ENCODE measurements around the gene CFAP157.
A peak's percentile ranks its signal among the peaks of the same experiment; 100 is the strongest.
"Not testable (repeated sequence)": the region's sequence is repeated elsewhere in the genome, so short reads cannot be mapped to it uniquely, and the experiment has no call there.

Gene CFAP157

DNA sequence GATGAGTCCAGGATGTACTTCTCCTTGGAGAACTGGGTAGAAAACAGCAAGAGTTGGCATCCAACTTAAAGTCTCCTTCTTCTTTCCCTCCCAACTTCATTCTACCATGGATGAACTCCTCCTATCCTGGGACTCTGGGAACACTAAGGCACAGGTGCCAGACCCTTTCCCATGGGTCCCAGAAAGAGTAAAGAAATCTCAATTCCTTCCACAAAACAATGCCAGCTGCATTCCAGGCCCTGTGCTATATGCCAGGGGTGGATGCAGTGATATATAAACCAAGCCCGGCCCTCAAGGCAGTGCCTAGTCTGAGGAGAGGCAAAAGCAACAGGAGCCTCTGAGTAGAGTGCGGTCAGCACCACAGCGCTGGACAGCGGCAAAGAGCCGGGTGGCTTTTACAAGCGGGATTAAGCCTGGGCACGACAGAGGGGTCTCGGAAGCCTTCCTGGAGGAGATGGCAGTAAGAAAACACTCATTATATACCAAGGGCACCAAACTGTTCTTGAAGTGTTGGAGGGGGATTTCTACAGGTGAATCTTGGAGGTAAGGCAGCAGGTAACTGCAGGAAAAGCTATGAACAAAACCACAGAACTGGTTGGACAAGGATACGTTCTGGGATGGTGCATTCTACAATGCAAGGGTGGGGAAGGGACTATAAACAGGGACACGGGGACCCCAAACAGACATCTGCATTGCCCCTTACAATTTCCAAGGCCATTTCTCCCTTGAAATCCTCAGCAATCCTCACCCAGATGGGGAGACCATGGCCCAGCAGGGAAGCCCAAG is 44.7 kb downstream of the CFAP157 start:
- no peak for DNase-seq

GRCh38 chr9:127753148-127753547 is 46.4 kb downstream of the CFAP157 start:
- H3K27ac Mint-ChIP-seq = no peak overlapping the region
- peaks cover 9% of the 10 kb centered on the region for H3K36me3 Mint-ChIP-seq (ENCODE audit: low read depth)
- H3K27me3 Mint-ChIP-seq = no peaks in the 10 kb centered on the region
- H3K4me3 Mint-ChIP-seq = no peak overlapping the region
- peaks cover under 1% of the 10 kb centered on the region for H3K4me1 Mint-ChIP-seq
- ATAC-seq (no peak), DNase-seq (no peak)
- no peaks in the 10 kb centered on the region for H3K9me3 Mint-ChIP-seq

More for the DNA sequence above, 44.7 kb downstream of the CFAP157 start:
- peaks cover 18% of the 10 kb centered on the region for H3K36me3 Mint-ChIP-seq (ENCODE audit: low read depth)
- no peaks in the 10 kb centered on the region for H3K9me3 Mint-ChIP-seq
- no peak overlapping the region for H3K4me3 Mint-ChIP-seq
- no peak overlapping the region for H3K27ac Mint-ChIP-seq
- H3K27me3 Mint-ChIP-seq = no peaks in the 10 kb centered on the region
- ATAC-seq = no peak
- H3K4me1 Mint-ChIP-seq = peaks cover 14% of the 10 kb centered on the region

DNA sequence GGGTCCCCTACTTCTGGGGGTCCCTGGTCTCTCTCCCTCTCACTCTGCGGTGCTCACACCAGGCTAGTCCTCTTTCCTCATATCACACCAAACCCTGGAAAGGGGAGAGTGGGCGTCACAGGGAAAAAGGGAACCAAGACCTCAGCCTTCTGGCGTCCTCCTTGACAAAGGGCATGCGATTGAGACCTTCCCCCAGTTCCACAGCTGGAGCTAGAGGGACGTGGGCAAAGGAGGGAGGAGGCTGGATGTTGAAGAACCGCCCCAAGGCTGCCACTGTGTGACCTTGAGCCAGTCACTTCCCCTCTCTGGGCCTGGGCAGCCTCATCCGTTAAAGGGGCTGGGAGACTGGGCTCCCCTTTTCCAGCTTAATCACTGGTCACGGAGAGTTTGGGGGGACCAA is 46.8 kb downstream of the CFAP157 start:
- ATAC-seq = no peak
- H3K27me3 Mint-ChIP-seq = no peaks in the 10 kb centered on the region
- H3K4me3 Mint-ChIP-seq = no peak overlapping the region
- no peak overlapping the region for H3K27ac Mint-ChIP-seq
- H3K9me3 Mint-ChIP-seq = no peaks in the 10 kb centered on the region
- H3K4me1 Mint-ChIP-seq = no peaks in the 10 kb centered on the region
- peaks cover 7% of the 10 kb centered on the region for H3K36me3 Mint-ChIP-seq (ENCODE audit: low read depth)
- no peak for DNase-seq

DNA sequence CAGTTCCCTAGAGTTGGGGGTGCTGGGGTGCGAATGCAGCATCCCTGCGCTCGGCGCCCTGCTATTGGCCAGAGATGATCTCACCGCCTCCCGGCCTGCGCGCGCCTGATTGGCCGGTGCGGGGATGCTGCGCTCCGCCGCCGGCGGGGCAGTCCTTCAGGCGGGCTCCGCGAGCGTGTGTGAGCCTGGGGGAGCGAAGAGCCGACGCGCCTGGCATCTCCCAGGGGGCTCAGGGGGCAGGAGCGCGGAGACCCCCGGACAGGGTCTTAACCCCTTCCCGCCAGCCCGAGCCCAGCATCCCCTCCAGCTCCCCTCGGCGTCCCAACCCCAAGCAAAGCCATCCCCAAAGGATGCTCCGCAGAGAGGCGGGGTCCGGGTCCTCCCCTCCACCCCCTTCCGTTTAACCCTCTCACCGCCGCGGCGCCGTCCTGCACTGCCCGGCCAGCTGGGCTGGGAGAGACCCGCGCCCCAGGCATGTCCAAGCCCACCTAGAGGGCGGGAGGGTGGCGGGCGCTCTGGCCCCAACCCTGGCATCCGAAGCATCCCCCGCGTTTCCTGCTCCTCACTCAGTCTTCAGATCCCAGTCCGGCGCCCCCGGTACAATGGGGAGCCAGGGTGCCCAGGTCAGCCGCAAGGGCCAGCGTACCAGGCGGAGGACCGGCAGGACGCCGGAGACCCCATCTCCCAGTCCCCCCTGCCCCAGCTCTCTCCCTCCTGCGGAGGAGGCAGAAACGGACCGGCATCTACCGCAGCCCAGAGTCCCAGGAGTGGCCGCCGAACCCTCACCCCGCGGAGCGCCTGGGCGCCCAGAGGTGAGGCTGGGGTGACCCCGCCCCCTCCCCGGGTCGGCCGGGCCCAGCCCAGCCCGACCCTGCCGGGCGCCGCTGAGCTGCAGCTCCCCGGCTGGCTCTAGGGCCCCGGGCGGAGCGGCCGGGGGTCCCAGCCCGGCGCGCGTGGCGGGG is 47.6 kb downstream of the CFAP157 start:
- Mint-ChIP-seq H3K36me3 (ENCODE audit: low read depth) (peaks cover 4% of the 10 kb centered on the region), H3K27me3 (no peaks in the 10 kb centered on the region), H3K27ac (no peak overlapping the region), H3K4me3 (no peak overlapping the region), H3K4me1 (peaks cover 2% of the 10 kb centered on the region), H3K9me3 (no peaks in the 10 kb centered on the region)
- ATAC-seq (no peak), DNase-seq (no peak)

DNA sequence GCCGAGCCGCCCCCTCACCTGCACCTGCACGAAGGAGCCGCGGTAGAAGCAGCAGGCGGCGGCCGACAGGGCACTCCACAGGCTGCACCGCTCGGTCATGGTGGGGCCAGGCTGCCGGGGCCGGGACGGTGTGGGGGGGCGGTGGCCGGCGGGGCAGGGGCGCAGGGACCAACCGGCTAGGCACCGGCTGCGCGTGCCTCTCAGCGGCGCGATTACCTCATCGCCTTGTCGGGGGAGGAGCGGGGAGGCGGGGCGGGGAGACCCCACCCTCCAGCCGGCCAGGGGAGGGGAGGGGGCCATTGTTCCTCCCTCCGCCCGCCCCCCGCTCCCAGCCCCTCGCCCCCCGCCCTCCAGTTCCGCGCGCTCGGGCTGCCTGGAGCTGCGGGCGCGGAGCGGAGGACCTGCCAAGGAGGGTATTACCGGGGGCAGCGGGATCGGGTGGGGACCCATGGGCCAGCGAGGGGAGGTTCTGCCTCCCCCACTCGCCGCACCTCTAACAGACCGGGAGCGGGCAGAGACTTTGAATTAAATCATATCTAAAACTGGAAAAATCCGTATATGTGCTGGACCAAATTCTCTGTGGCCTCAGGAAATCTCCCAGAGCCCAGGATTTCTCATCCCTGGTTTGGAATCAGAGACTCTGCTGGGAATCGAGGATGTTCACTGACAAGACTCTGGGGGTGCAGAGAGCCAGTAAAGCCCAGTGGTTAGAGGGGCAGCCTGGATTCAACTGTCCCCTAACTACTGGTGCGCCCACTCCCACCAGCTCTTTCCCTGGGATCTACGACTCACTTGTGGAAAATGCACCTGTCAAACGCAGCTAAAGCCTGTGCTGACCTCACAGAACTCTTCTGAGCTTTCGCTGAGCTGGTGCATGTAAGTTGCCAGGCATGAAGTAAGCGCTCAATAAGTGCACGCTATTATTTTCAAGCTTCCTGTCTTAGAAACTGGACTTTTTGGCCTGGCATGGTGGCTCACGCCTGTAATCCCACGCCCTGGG is 48.6 kb downstream of the CFAP157 start:
- no peaks in the 10 kb centered on the region for H3K9me3 Mint-ChIP-seq
- peaks cover 3% of the 10 kb centered on the region for H3K36me3 Mint-ChIP-seq (ENCODE audit: low read depth)
- no peak for ATAC-seq
- peaks cover 2% of the 10 kb centered on the region for H3K4me1 Mint-ChIP-seq
- H3K27me3 Mint-ChIP-seq = no peaks in the 10 kb centered on the region
- H3K4me3 Mint-ChIP-seq = no peak overlapping the region
- no peak overlapping the region for H3K27ac Mint-ChIP-seq
- DNase-seq = no peak

DNA sequence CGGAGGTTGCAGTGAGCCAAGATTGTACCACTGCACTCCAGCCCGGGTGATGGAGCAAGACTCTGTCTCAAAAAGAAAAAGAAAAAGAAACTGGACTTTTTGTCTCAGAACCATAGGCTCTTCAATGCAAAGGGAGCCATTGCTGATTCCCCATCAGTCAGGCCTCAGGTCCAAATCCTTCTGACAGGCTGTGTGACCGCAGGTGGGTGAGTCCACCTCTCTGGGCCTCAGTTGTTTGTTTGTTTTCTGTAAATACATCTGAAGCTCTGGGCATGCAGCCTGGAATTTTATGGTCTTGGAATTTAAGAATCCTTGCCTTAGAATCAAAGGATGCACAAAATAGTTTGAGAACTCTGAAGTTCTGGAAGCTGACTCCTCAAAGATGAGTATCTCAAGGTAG is 49.4 kb downstream of the CFAP157 start:
- Mint-ChIP-seq H3K9me3 (no peaks in the 10 kb centered on the region), H3K27me3 (no peaks in the 10 kb centered on the region), H3K4me1 (peaks cover 2% of the 10 kb centered on the region), H3K4me3 (no peak overlapping the region), H3K27ac (no peak overlapping the region), H3K36me3 (ENCODE audit: low read depth) (peaks cover 3% of the 10 kb centered on the region)
- ATAC-seq (no peak), DNase-seq (no peak)

GRCh38 chr9:127756776-127757175 is 50.0 kb downstream of the CFAP157 start:
- not testable (repeated sequence) for DNase-seq; H3K4me3 Mint-ChIP-seq; H3K27me3 Mint-ChIP-seq; H3K9me3 Mint-ChIP-seq; H3K27ac Mint-ChIP-seq; H3K36me3 Mint-ChIP-seq (ENCODE audit: low read depth); H3K4me1 Mint-ChIP-seq; ATAC-seq

DNA sequence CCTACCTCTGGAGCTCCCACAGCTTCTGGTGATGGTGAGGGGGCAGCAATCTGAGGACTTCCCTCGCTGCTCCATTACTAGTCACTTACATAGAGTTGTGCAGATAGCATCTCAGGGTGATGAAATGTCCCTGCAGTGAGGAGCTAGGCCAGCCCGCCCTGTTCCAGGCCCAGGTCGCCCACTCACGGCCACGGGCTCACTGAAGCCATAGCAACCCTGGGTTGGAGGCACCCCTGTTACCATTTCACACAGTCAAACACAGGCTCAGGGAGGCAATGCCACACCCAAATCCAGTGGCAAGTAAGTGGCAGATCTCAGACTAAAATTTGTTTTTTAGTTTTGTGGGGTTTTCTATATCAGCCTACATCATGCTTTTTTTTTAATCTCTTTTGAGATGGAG is 52.1 kb downstream of the CFAP157 start:
- Mint-ChIP-seq H3K4me1 (peaks cover 16% of the 10 kb centered on the region), H3K36me3 (ENCODE audit: low read depth) (peaks cover 3% of the 10 kb centered on the region), H3K27ac (no peak overlapping the region), H3K4me3 (no peak overlapping the region), H3K27me3 (no peaks in the 10 kb centered on the region), H3K9me3 (no peaks in the 10 kb centered on the region)
- ATAC-seq (no peak), DNase-seq (no peak)

GRCh38 chr9:127761061-127761460 is 54.3 kb downstream of the CFAP157 start:
- Mint-ChIP-seq H3K36me3 (ENCODE audit: low read depth) (peaks cover 5% of the 10 kb centered on the region), H3K27ac (no peak overlapping the region), H3K9me3 (no peaks in the 10 kb centered on the region), H3K4me3 (no peak overlapping the region), H3K27me3 (no peaks in the 10 kb centered on the region), H3K4me1 (peaks cover 27% of the 10 kb centered on the region)
- ATAC-seq (no peak), DNase-seq (no peak)

GRCh38 chr9:127761491-127761956 is 54.7 kb downstream of the CFAP157 start:
- DNase-seq (no peak), ATAC-seq (no peak)
- Mint-ChIP-seq H3K36me3 (ENCODE audit: low read depth) (peaks cover 10% of the 10 kb centered on the region), H3K4me3 (no peak overlapping the region), H3K27ac (no peak overlapping the region), H3K4me1 (peaks cover 31% of the 10 kb centered on the region), H3K9me3 (no peaks in the 10 kb centered on the region), H3K27me3 (no peaks in the 10 kb centered on the region)

- Mint-ChIP-seq H3K4me1 (peaks cover 37% of the 10 kb centered on the region), H3K27me3 (no peaks in the 10 kb centered on the region), H3K27ac (peak overlapping the region; percentile 62)
Measured at GRCh38 chr9:127762111-127762676, 55.4 kb downstream of the CFAP157 start.

DNA sequence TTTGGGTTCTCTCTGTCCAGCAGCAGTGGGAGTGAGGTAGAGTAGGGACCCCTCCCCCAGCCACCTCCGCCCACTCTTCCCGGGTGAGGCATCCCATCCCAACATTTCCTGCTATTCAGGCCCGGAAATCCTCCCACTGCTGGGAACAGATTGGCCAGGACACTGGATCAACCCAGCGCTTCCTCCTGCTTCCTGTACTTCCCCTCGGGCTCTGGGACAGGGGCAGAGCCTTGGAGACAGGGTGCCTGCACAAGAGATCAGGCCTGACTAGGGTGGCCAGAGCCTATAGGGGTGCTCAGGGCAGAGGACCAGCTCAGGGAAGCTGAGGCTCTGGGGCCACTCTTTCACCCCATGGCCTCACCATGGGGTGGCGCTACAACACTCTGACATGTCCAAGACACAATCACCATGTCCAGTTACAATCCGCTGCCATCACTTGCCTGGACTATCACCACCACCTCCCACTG is 57.2 kb downstream of the CFAP157 start:
- no peaks in the 10 kb centered on the region for H3K9me3 Mint-ChIP-seq
- no peak overlapping the region for H3K4me3 Mint-ChIP-seq
- H3K4me1 Mint-ChIP-seq = peaks cover 53% of the 10 kb centered on the region
- DNase-seq = peak; percentile 56
- peak; percentile 66 for ATAC-seq
- peaks cover 13% of the 10 kb centered on the region for H3K36me3 Mint-ChIP-seq (ENCODE audit: low read depth)
- H3K27me3 Mint-ChIP-seq = no peaks in the 10 kb centered on the region
- peak overlapping the region; percentile 62 for H3K27ac Mint-ChIP-seq

More at GRCh38 chr9:127762111-127762676, 55.4 kb downstream of the CFAP157 start:
- no peak overlapping the region for H3K4me3 Mint-ChIP-seq
- ATAC-seq (no peak), DNase-seq (no peak)
- H3K36me3 Mint-ChIP-seq (ENCODE audit: low read depth) = peaks cover 10% of the 10 kb centered on the region
- no peaks in the 10 kb centered on the region for H3K9me3 Mint-ChIP-seq

DNA sequence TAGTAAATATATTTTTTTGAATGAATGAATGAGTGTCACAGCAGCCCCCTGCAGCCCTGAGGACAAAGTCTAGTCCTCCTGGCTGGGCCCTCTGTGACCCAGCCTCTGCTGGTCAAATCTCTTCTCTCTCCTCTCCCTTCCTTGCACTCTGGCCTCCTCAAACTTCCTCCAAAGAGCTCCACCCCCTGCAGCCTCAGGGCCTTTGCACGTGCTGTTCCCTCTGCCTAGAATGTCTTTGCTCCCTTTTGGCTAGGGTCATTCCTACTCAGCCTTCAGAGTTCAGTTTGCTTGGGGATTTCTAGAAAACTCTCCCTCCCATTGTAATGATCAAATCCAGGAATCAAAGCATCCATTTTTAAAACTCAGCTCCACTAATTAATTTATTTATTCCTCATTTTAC is 58.6 kb downstream of the CFAP157 start:
- Mint-ChIP-seq H3K27me3 (no peaks in the 10 kb centered on the region), H3K4me1 (peaks cover 66% of the 10 kb centered on the region), H3K27ac (no peak overlapping the region), H3K36me3 (ENCODE audit: low read depth) (peaks cover 16% of the 10 kb centered on the region), H3K9me3 (no peaks in the 10 kb centered on the region), H3K4me3 (no peak overlapping the region)
- DNase-seq = no peak
- ATAC-seq = no peak
